ENCODE data around the gene ZNF511.

The ZNF511 gene

DNA sequence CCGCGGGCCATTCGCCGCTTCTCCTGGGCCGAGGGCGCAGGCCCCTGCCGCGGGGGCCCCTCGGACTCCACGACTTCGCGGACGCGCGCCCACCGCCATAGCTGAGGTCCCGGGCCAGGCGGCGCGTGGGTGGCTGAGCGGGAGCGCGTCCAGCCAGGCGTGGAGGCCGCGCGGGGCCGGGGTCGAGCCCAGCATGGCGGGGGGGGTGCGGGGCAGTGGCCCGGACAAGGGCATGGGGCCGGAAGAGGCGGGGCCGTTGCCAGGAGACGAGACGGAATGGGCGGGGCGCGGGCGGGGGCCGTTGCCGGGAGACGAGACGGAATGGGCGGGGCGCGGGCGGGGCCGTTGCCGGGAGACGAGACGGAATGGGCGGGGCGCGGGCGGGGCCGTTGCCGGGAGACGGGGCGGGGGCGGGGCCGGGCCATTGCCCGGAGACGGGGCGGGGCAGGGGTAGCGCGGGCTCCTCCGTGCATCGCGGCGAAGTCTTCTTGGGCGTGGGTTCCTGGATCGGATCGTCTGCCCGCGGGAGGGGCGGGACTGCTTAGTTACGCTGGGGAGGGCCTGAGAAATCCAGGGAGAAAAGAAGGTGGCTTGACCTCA lies 46.9 kb upstream of the ZNF511 start:
- H3K27ac ChIP-seq (replicated peaks; ENCODE audit: low read length) = no peak overlapping the region
- no CpG with 5 or more reads among the region's 79 CpGs for WGBS, 2 donors (ENCODE audit: extremely low coverage in 2 of 2, insufficient read length in 2 of 2, insufficient replicate concordance in 1 of 2)
- H3K36me3 ChIP-seq (replicated peaks in 1 of 2; ENCODE audit: control insufficient read depth in 2 of 2, insufficient read depth in 2 of 2, low read length in 2 of 2) = no peaks in the 10 kb centered on the region

DNA sequence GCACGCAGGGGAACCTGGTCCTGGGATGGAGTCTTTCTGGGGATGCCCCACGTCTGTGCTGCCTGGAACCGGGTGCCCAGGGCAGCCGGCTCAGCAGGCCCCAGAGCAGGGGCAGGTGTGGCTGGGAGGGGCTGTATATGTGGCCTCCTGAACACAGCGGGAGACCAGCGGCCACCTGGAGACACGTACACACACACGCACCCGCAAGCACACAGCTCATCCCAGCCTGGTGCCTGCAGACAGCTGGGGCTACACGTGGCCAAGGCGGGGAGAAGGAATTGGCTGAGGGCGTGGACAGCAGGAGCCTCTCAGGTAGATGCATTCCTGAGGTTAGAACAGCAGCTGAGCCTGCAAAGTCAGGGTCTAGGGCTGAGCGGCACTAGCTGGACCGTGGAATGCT lies 46.0 kb upstream of the ZNF511 start:
- Histone ChIP-seq H2AFZ (ENCODE audit: low read length) (no peak overlapping the region), H4K8ac (ENCODE audit: low read depth, low read length) (no peak overlapping the region), H3K4me1 (ENCODE audit: control insufficient read depth in 2 of 2, insufficient read depth in 1 of 2, low read depth in 1 of 2, low read length in 2 of 2) (peaks cover 13 to 34% of the 10 kb centered on the region in 2 donors), H2BK12ac (ENCODE audit: low read length) (peak overlapping the region; percentile 67), H3K27me3 (ENCODE audit: control insufficient read depth in 3 of 3, insufficient read depth in 3 of 3, low read depth in 1 of 3, low read length in 3 of 3) (peaks cover 0 to 17% (median 5%) of the 10 kb centered on the region in 3 experiments), H3K4ac (ENCODE audit: low read length) (no peak overlapping the region), H2AK5ac (ENCODE audit: low read depth, low read length) (peak overlapping the region; percentile 85), H3K9me3 (replicated peaks in 1 of 2; ENCODE audit: control insufficient read depth in 2 of 2, insufficient read depth in 1 of 2, low read depth in 1 of 2, low read length in 2 of 2) (no peaks in the 10 kb centered on the region), H3K14ac (ENCODE audit: low read length) (no peak overlapping the region), H3K9ac (ENCODE audit: low read depth, low read length, poor library complexity) (peak overlapping the region; percentile 73), H3K27ac (replicated peaks; ENCODE audit: low read length) (no peak overlapping the region), H3K79me1 (ENCODE audit: low read depth, low read length) (peaks cover 3% of the 10 kb centered on the region), H3K23ac (ENCODE audit: low read depth, low read length, poor library complexity) (peak overlapping the region; percentile 8), H4K91ac (ENCODE audit: low read depth, low read length, poor library complexity) (no peak overlapping the region), H3K18ac (ENCODE audit: low read length) (peak overlapping the region; percentile 73), H2BK15ac (ENCODE audit: low read length) (peak overlapping the region; percentile 82), H2BK120ac (ENCODE audit: low read depth, low read length) (no peak overlapping the region), H3K4me2 (ENCODE audit: insufficient read depth, low read length, poor library complexity, severe bottlenecking) (no peak overlapping the region), H3K36me3 (replicated peaks in 1 of 2; ENCODE audit: control insufficient read depth in 2 of 2, insufficient read depth in 2 of 2, low read length in 2 of 2) (no peaks in the 10 kb centered on the region), H3K4me3 (ENCODE audit: low read length in 2 of 2) (peak overlapping the region in 1 of 2 donors; percentile 49), H2BK5ac (ENCODE audit: low read length) (no peak overlapping the region)
- DNase-seq (ENCODE audit: low spot score) = no peak
- no CpG with 5 or more reads among the region's 14 CpGs for WGBS, 2 donors (ENCODE audit: extremely low coverage in 2 of 2, insufficient read length in 2 of 2, insufficient replicate concordance in 1 of 2)

More for the DNA sequence above, 46.9 kb upstream of the ZNF511 start:
- H3K4ac ChIP-seq (ENCODE audit: low read length) = no peak overlapping the region
- H2BK5ac ChIP-seq (ENCODE audit: low read length) = peak overlapping the region; percentile 54
- H3K79me1 ChIP-seq (ENCODE audit: low read depth, low read length) = peaks cover 3% of the 10 kb centered on the region
- no peak overlapping the region for H3K23ac ChIP-seq (ENCODE audit: low read depth, low read length, poor library complexity)
- peak overlapping the region; percentile 98 for H3K18ac ChIP-seq (ENCODE audit: low read length)
- no peak overlapping the region for H2BK12ac ChIP-seq (ENCODE audit: low read length)
- no peaks in the 10 kb centered on the region for H3K9me3 ChIP-seq (replicated peaks in 1 of 2; ENCODE audit: control insufficient read depth in 2 of 2, insufficient read depth in 1 of 2, low read depth in 1 of 2, low read length in 2 of 2)
- DNase-seq (ENCODE audit: low spot score) = no peak
- no peak overlapping the region for H2AK5ac ChIP-seq (ENCODE audit: low read depth, low read length)
- H3K9ac ChIP-seq (ENCODE audit: low read depth, low read length, poor library complexity) = peak overlapping the region; percentile 99
- peaks cover 0 to 22% (median 5%) of the 10 kb centered on the region in 3 experiments for H3K27me3 ChIP-seq (ENCODE audit: control insufficient read depth in 3 of 3, insufficient read depth in 3 of 3, low read depth in 1 of 3, low read length in 3 of 3)
- H2AFZ ChIP-seq (ENCODE audit: low read length) = peak overlapping the region; percentile 89
- peak overlapping the region; percentile 79 for H3K4me2 ChIP-seq (ENCODE audit: insufficient read depth, low read length, poor library complexity, severe bottlenecking)
- H3K14ac ChIP-seq (ENCODE audit: low read length) = peak overlapping the region; percentile 56
- no peak overlapping the region for H4K8ac ChIP-seq (ENCODE audit: low read depth, low read length)
- H3K4me3 ChIP-seq (ENCODE audit: low read length in 2 of 2) = peak overlapping the region; percentile 68 to 96
- no peak overlapping the region for H2BK120ac ChIP-seq (ENCODE audit: low read depth, low read length)
- H2BK15ac ChIP-seq (ENCODE audit: low read length) = peak overlapping the region; percentile 65
- peaks cover 18 to 38% of the 10 kb centered on the region in 2 donors for H3K4me1 ChIP-seq (ENCODE audit: control insufficient read depth in 2 of 2, insufficient read depth in 1 of 2, low read depth in 1 of 2, low read length in 2 of 2)
- H4K91ac ChIP-seq (ENCODE audit: low read depth, low read length, poor library complexity) = no peak overlapping the region

DNA sequence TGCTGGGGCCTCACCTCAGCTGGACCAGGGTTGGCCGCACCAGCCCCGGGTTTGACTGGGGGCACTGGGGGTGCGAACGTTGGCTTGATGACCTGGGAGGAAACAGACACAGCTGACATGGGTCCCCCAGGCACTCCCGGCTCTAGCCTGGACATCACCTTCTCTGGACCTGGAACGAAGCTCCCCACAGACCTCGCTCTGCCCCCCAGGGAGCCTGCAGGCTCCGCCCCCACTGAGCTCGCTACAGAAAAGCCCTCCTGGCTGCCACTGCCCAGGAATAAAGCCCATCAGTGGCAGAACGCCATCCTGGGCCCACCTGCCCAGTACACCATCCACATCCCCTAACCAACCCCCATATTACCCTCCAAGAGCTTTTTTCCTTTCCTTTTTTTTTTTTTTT lies 45.0 kb upstream of the ZNF511 start:
- Histone ChIP-seq H3K4me3 (ENCODE audit: low read length in 2 of 2) (no peak overlapping the region), H3K36me3 (replicated peaks in 1 of 2; ENCODE audit: control insufficient read depth in 2 of 2, insufficient read depth in 2 of 2, low read length in 2 of 2) (no peaks in the 10 kb centered on the region), H3K14ac (ENCODE audit: low read length) (no peak overlapping the region), H3K23ac (ENCODE audit: low read depth, low read length, poor library complexity) (peak overlapping the region; percentile 23), H2BK120ac (ENCODE audit: low read depth, low read length) (no peak overlapping the region), H4K8ac (ENCODE audit: low read depth, low read length) (no peak overlapping the region), H3K27ac (replicated peaks; ENCODE audit: low read length) (no peak overlapping the region), H3K9me3 (replicated peaks in 1 of 2; ENCODE audit: control insufficient read depth in 2 of 2, insufficient read depth in 1 of 2, low read depth in 1 of 2, low read length in 2 of 2) (no peaks in the 10 kb centered on the region), H3K27me3 (ENCODE audit: control insufficient read depth in 3 of 3, insufficient read depth in 3 of 3, low read depth in 1 of 3, low read length in 3 of 3) (peaks cover 0 to 7% (median 5%) of the 10 kb centered on the region in 3 experiments), H2AFZ (ENCODE audit: low read length) (no peak overlapping the region), H3K4ac (ENCODE audit: low read length) (no peak overlapping the region), H2BK12ac (ENCODE audit: low read length) (no peak overlapping the region), H3K18ac (ENCODE audit: low read length) (peak overlapping the region; percentile 42), H2BK15ac (ENCODE audit: low read length) (no peak overlapping the region), H3K4me1 (ENCODE audit: control insufficient read depth in 2 of 2, insufficient read depth in 1 of 2, low read depth in 1 of 2, low read length in 2 of 2) (peaks cover 11 to 32% of the 10 kb centered on the region in 2 donors), H3K79me1 (ENCODE audit: low read depth, low read length) (peaks cover 3% of the 10 kb centered on the region), H2BK5ac (ENCODE audit: low read length) (no peak overlapping the region), H2AK5ac (ENCODE audit: low read depth, low read length) (no peak overlapping the region), H4K91ac (ENCODE audit: low read depth, low read length, poor library complexity) (no peak overlapping the region), H3K4me2 (ENCODE audit: insufficient read depth, low read length, poor library complexity, severe bottlenecking) (no peak overlapping the region), H3K9ac (ENCODE audit: low read depth, low read length, poor library complexity) (no peak overlapping the region)
- no peak for DNase-seq (ENCODE audit: low spot score)
- no CpG with 5 or more reads among the region's 10 CpGs for WGBS, 2 donors (ENCODE audit: extremely low coverage in 2 of 2, insufficient read length in 2 of 2, insufficient replicate concordance in 1 of 2)

DNA sequence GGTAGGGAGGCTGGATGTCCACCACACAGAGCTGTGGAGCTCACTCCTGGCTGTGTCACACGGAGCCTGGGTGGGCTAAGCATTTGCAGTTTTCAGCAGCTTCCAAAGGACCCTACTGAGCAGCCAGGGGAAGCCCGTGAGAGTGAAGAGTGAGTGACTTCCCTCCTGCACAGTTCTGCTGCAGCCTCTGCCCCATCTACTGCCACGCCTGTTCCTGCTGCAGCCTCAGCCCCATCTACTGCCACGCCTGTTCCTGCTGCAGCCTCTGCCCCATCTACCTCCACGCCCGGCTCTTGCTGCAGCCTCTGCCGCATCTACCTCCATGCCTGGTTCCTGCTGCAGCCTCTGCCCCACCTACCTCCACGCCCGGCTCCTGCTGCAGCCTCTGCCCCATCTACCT lies 44.3 kb upstream of the ZNF511 start:
- peak overlapping the region; percentile 21 for H3K9ac ChIP-seq (ENCODE audit: low read depth, low read length, poor library complexity)
- H3K18ac ChIP-seq (ENCODE audit: low read length) = no peak overlapping the region
- H3K4me3 ChIP-seq (ENCODE audit: low read length in 2 of 2) = no peak overlapping the region
- no peak overlapping the region for H2BK5ac ChIP-seq (ENCODE audit: low read length)
- H3K14ac ChIP-seq (ENCODE audit: low read length) = peak overlapping the region; percentile 17
- H3K27ac ChIP-seq (replicated peaks; ENCODE audit: low read length) = no peak overlapping the region
- no peak overlapping the region for H3K4me2 ChIP-seq (ENCODE audit: insufficient read depth, low read length, poor library complexity, severe bottlenecking)
- peaks cover 11 to 27% of the 10 kb centered on the region in 2 donors for H3K4me1 ChIP-seq (ENCODE audit: control insufficient read depth in 2 of 2, insufficient read depth in 1 of 2, low read depth in 1 of 2, low read length in 2 of 2)
- WGBS, 2 donors (ENCODE audit: extremely low coverage in 2 of 2, insufficient read length in 2 of 2, insufficient replicate concordance in 1 of 2) = no CpG with 5 or more reads among the region's 9 CpGs
- no peak overlapping the region for H2AFZ ChIP-seq (ENCODE audit: low read length)
- peaks cover 3% of the 10 kb centered on the region for H3K79me1 ChIP-seq (ENCODE audit: low read depth, low read length)
- H2BK15ac ChIP-seq (ENCODE audit: low read length) = peak overlapping the region; percentile 49
- no peak overlapping the region for H3K23ac ChIP-seq (ENCODE audit: low read depth, low read length, poor library complexity)
- DNase-seq (ENCODE audit: low spot score) = no peak
- peaks cover 0 to 5% (median 4%) of the 10 kb centered on the region in 3 experiments for H3K27me3 ChIP-seq (ENCODE audit: control insufficient read depth in 3 of 3, insufficient read depth in 3 of 3, low read depth in 1 of 3, low read length in 3 of 3)
- H2BK12ac ChIP-seq (ENCODE audit: low read length) = no peak overlapping the region
- H2AK5ac ChIP-seq (ENCODE audit: low read depth, low read length) = peak overlapping the region; percentile 74
- no peaks in the 10 kb centered on the region for H3K36me3 ChIP-seq (replicated peaks in 1 of 2; ENCODE audit: control insufficient read depth in 2 of 2, insufficient read depth in 2 of 2, low read length in 2 of 2)
- H3K4ac ChIP-seq (ENCODE audit: low read length) = no peak overlapping the region
- no peak overlapping the region for H4K91ac ChIP-seq (ENCODE audit: low read depth, low read length, poor library complexity)
- H4K8ac ChIP-seq (ENCODE audit: low read depth, low read length) = no peak overlapping the region
- H2BK120ac ChIP-seq (ENCODE audit: low read depth, low read length) = no peak overlapping the region
- H3K9me3 ChIP-seq (replicated peaks in 1 of 2; ENCODE audit: control insufficient read depth in 2 of 2, insufficient read depth in 1 of 2, low read depth in 1 of 2, low read length in 2 of 2) = no peaks in the 10 kb centered on the region

Measured in neuronal stem cell (in vitro differentiated cells).